HG03097 (cell line): ENCODE data around the gene RPL36AL.
"Not testable (repeated sequence)": the region's sequence is repeated elsewhere in the genome, so short reads cannot be mapped to it uniquely, and the experiment has no call there.

Experiments
- ATAC-seq: cut with Tn5 transposase; IDR thresholded peaks from one replicate; pipeline ENCODE4 v1.9.1; 2021; ENCODE audit not compliant: unreplicated experiment, low FRiP score

The RPL36AL gene

GRCh38 chr14:49619730-49620129 is 696 bp downstream of the RPL36AL start:
- no peak for ATAC-seq

- not testable (repeated sequence) for ATAC-seq
Observed at GRCh38 chr14:49619273-49619672, 1.2 kb downstream of the RPL36AL start.

GRCh38 chr14:49617852-49618519 is 2.4 kb downstream of the RPL36AL start:
- no peak for ATAC-seq

GRCh38 chr14:49615776-49616175 is 4.7 kb downstream of the RPL36AL start:
- no peak for ATAC-seq

- ATAC-seq = no peak
Observed at GRCh38 chr14:49614196-49614595, 6.2 kb downstream of the RPL36AL start.

GRCh38 chr14:49612671-49613070 is 7.8 kb downstream of the RPL36AL start:
- ATAC-seq = no peak

- ATAC-seq = no peak
Observed at GRCh38 chr14:49612251-49612650, 8.2 kb downstream of the RPL36AL start.

- no peak for ATAC-seq
Observed at GRCh38 chr14:49607583-49607982, 12.8 kb downstream of the RPL36AL start.

- ATAC-seq = peak; percentile 60
Observed at GRCh38 chr14:49598485-49599300, 21.7 kb downstream of the RPL36AL start, which contains the start of gene LRR1. TSS of gene LRR1 (plus strand) at chr14:49598940. CDS start at chr14:49599021, 81 bp downstream.

- no peak for ATAC-seq
Observed at GRCh38 chr14:49598189-49598484, 22.3 kb downstream of the RPL36AL start.

GRCh38 chr14:49594347-49595091 is 25.9 kb downstream of the RPL36AL start:
- ATAC-seq = no peak

- no peak for ATAC-seq
Observed at GRCh38 chr14:49593016-49593415, 27.4 kb downstream of the RPL36AL start.

- ATAC-seq = no peak
Observed at GRCh38 chr14:49589387-49589786, 31.0 kb downstream of the RPL36AL start.

- ATAC-seq = peak; percentile 40
Observed at GRCh38 chr14:49586673-49587460, 33.6 kb downstream of the RPL36AL start.

GRCh38 chr14:49585803-49586672 is 34.4 kb downstream of the RPL36AL start, which contains the start of gene RPS29:
TSS of gene RPS29 (minus strand) at chr14:49586380. CDS start at chr14:49586346, 34 bp downstream.
- peak; percentile 89 for ATAC-seq

GRCh38 chr14:49584981-49585640 is 35.3 kb downstream of the RPL36AL start:
- not testable (repeated sequence) for ATAC-seq

GRCh38 chr14:49584058-49584457 is 36.4 kb downstream of the RPL36AL start:
- no peak for ATAC-seq

GRCh38 chr14:49583629-49584028 is 36.8 kb downstream of the RPL36AL start:
- no peak for ATAC-seq
